ENCODE results near the gene LZIC.

- TF ChIP-seq, protein P1, sequence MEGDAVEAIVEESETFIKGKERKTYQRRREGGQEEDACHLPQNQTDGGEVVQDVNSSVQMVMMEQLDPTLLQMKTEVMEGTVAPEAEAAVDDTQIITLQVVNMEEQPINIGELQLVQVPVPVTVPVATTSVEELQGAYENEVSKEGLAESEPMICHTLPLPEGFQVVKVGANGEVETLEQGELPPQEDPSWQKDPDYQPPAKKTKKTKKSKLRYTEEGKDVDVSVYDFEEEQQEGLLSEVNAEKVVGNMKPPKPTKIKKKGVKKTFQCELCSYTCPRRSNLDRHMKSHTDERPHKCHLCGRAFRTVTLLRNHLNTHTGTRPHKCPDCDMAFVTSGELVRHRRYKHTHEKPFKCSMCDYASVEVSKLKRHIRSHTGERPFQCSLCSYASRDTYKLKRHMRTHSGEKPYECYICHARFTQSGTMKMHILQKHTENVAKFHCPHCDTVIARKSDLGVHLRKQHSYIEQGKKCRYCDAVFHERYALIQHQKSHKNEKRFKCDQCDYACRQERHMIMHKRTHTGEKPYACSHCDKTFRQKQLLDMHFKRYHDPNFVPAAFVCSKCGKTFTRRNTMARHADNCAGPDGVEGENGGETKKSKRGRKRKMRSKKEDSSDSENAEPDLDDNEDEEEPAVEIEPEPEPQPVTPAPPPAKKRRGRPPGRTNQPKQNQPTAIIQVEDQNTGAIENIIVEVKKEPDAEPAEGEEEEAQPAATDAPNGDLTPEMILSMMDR (IDR thresholded peaks at IDR 0.05 in 4 of 5, conservative IDR thresholded peaks at IDR 0.05 in 1 of 5): no peak
- no peak for TF ChIP-seq POLR2A (IDR thresholded peaks at IDR 0.05)
These were observed 3.1 kb upstream of the LZIC start for GRCh38 chr1:9946315-9946714.
